Activated naive CD8-positive, alpha-beta T cell treated with anti-CD3 and anti-CD28 coated beads for 36 hours (primary cell): ENCODE measurements around the gene TLR7. TPM values are rescaled to one million over a fixed set of nuclear protein-coding genes. Genes with fewer than 3 reads are reported as not detected.
A peak's percentile ranks its signal among the peaks of the same experiment; 100 is the strongest.

Source experiments
- DNase-seq: peaks from one replicate; pipeline ENCODE4 v3.0.0; 2021
- H3K27ac Mint-ChIP-seq: one replicate; pipeline ENCODE4 v1.8.0; 2022; ENCODE audit warnings: mild to moderate bottlenecking, moderate library complexity, mixed read lengths
- H3K27me3 Mint-ChIP-seq: one replicate; pipeline ENCODE4 v1.8.0; 2022; ENCODE audit warnings: mild to moderate bottlenecking, mixed read lengths
- H3K36me3 Mint-ChIP-seq: one replicate; pipeline ENCODE4 v1.8.0; 2021; ENCODE audit warnings: mild to moderate bottlenecking, mixed read lengths
- H3K4me1 Mint-ChIP-seq: one replicate; pipeline ENCODE4 v1.8.0; 2021; ENCODE audit warnings: mixed read lengths
- H3K4me3 Mint-ChIP-seq: one replicate; pipeline ENCODE4 v1.8.0; 2022; ENCODE audit warnings: mild to moderate bottlenecking, moderate library complexity, mixed read lengths
- H3K9me3 Mint-ChIP-seq: one replicate; pipeline ENCODE4 v1.8.0; 2022; ENCODE audit warnings: mixed read lengths
- total RNA-seq, 2 experiments: library from RNA; stranded (reverse); gene quantifications; one replicate each; pipeline ENCODE4 v1.2.3, GENCODE V29; 2021

TLR7 gene
- total RNA-seq, 2 experiments from 2014 or later = 0.21 to 0.28 TPM

DNA sequence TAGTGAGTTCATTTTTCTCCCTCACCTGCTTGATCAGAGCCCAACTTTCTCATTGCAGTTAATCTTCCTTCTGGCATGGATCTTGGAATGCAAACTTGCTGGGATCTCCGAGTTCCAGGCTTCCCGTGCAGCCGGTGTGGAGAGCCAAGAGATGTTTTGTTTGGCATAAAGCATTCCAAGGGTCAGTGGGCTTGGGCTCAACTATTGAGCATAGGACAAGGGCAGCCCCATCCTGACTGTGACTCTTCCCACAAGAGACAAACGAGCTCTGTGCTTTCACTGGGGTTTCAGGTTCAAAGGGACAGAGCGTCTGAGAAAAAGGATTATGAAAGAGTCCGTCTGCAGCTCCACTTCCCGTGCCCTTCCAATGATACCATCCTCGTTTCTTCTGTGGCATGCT is 10.5 kb downstream of the TLR7 start:
- H3K27me3 Mint-ChIP-seq = no peaks in the 10 kb centered on the region
- H3K4me1 Mint-ChIP-seq = no peaks in the 10 kb centered on the region
- no peak overlapping the region for H3K4me3 Mint-ChIP-seq
- H3K9me3 Mint-ChIP-seq = no peaks in the 10 kb centered on the region
- no peak for DNase-seq
- H3K36me3 Mint-ChIP-seq = no peaks in the 10 kb centered on the region
- H3K27ac Mint-ChIP-seq = no peak overlapping the region

DNA sequence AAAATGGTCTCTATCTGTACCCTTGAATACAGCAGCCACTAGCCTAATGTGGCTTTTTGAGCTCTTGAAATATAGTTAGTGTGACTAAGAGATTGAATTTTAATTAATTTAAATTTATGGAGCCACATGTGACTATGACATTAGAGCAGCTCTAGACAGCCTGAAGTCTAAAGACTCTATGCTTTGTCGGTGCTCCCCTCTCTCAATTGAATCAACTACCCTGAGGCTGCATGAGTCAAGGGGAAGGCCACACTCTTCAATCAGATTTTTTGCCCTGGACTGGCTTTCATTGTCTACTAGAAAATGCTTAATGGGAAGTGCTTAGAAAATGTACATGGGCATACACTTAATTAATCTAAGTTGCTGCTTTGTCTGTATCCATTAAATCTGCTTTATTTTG is 11.7 kb downstream of the TLR7 start:
- Mint-ChIP-seq H3K9me3 (no peaks in the 10 kb centered on the region), H3K4me3 (no peak overlapping the region), H3K36me3 (no peaks in the 10 kb centered on the region), H3K27ac (no peak overlapping the region), H3K4me1 (no peaks in the 10 kb centered on the region), H3K27me3 (no peaks in the 10 kb centered on the region)
- no peak for DNase-seq

DNA sequence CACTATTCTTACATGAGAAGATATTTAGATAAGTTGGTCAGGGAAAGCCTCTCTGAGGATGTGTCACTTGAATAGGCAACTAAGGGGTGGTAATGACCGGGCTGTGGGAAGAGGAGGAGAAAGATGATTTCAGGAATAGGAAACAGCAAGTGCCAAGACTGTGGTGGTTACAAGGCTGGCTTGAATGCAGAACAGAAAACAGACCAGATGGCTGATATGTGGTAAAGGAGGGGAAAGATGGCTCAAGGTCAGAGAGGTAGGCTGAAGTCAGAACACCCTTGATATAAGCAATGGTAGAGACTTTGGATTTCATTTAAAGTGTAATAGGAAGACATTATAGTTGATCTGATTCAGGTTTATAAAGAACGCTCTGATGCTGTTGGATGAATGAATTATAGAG is 15.0 kb downstream of the TLR7 start:
- Mint-ChIP-seq H3K27me3 (no peaks in the 10 kb centered on the region), H3K9me3 (no peaks in the 10 kb centered on the region), H3K27ac (no peak overlapping the region), H3K4me1 (no peaks in the 10 kb centered on the region), H3K4me3 (no peak overlapping the region), H3K36me3 (no peaks in the 10 kb centered on the region)
- no peak for DNase-seq

DNA sequence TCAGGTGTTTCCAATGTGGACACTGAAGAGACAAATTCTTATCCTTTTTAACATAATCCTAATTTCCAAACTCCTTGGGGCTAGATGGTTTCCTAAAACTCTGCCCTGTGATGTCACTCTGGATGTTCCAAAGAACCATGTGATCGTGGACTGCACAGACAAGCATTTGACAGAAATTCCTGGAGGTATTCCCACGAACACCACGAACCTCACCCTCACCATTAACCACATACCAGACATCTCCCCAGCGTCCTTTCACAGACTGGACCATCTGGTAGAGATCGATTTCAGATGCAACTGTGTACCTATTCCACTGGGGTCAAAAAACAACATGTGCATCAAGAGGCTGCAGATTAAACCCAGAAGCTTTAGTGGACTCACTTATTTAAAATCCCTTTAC is 18.6 kb downstream of the TLR7 start:
- no peaks in the 10 kb centered on the region for H3K36me3 Mint-ChIP-seq
- no peak for DNase-seq
- H3K4me1 Mint-ChIP-seq = peaks cover 2% of the 10 kb centered on the region
- no peak overlapping the region for H3K4me3 Mint-ChIP-seq
- H3K27ac Mint-ChIP-seq = no peak overlapping the region
- no peaks in the 10 kb centered on the region for H3K27me3 Mint-ChIP-seq
- H3K9me3 Mint-ChIP-seq = no peaks in the 10 kb centered on the region

DNA sequence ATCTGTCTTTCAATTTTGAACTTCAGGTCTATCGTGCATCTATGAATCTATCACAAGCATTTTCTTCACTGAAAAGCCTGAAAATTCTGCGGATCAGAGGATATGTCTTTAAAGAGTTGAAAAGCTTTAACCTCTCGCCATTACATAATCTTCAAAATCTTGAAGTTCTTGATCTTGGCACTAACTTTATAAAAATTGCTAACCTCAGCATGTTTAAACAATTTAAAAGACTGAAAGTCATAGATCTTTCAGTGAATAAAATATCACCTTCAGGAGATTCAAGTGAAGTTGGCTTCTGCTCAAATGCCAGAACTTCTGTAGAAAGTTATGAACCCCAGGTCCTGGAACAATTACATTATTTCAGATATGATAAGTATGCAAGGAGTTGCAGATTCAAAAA is 19.7 kb downstream of the TLR7 start:
- Mint-ChIP-seq H3K4me1 (peaks cover 11% of the 10 kb centered on the region), H3K27me3 (no peaks in the 10 kb centered on the region), H3K27ac (no peak overlapping the region)

DNA sequence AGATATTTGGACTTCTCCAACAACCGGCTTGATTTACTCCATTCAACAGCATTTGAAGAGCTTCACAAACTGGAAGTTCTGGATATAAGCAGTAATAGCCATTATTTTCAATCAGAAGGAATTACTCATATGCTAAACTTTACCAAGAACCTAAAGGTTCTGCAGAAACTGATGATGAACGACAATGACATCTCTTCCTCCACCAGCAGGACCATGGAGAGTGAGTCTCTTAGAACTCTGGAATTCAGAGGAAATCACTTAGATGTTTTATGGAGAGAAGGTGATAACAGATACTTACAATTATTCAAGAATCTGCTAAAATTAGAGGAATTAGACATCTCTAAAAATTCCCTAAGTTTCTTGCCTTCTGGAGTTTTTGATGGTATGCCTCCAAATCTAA is 20.3 kb downstream of the TLR7 start:
- Mint-ChIP-seq H3K27ac (no peak overlapping the region), H3K27me3 (no peaks in the 10 kb centered on the region), H3K9me3 (no peaks in the 10 kb centered on the region), H3K36me3 (no peaks in the 10 kb centered on the region), H3K4me1 (peaks cover 13% of the 10 kb centered on the region), H3K4me3 (no peak overlapping the region)
- DNase-seq = no peak

More for the DNA sequence above, 19.7 kb downstream of the TLR7 start:
- no peak for DNase-seq
- Mint-ChIP-seq H3K36me3 (no peaks in the 10 kb centered on the region), H3K4me3 (no peak overlapping the region), H3K9me3 (no peaks in the 10 kb centered on the region)

DNA sequence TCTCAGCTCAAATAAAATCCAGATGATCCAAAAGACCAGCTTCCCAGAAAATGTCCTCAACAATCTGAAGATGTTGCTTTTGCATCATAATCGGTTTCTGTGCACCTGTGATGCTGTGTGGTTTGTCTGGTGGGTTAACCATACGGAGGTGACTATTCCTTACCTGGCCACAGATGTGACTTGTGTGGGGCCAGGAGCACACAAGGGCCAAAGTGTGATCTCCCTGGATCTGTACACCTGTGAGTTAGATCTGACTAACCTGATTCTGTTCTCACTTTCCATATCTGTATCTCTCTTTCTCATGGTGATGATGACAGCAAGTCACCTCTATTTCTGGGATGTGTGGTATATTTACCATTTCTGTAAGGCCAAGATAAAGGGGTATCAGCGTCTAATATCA is 20.9 kb downstream of the TLR7 start:
- Mint-ChIP-seq H3K4me1 (peaks cover 16% of the 10 kb centered on the region), H3K27me3 (no peaks in the 10 kb centered on the region), H3K4me3 (no peak overlapping the region), H3K36me3 (no peaks in the 10 kb centered on the region), H3K27ac (no peak overlapping the region), H3K9me3 (no peaks in the 10 kb centered on the region)
- no peak for DNase-seq

DNA sequence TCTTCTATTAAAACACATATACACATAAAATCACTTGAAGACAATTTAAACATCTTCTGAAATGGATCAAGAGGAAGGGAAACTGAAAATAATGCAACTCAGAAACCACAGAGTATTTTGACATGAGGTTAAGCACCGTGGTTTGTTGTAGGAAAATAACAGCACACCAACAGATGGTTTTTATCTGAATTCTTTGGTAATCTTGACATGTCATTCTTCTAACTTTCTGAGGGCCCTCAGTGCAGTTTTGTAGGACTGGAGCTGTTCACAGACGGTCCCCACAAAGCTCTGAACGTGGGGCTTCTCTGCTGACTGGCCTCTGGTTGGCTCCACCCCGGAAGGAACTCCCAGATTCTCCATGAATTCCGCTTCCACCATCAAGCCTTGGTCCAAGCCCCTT is 23.6 kb downstream of the TLR7 start:
- no peaks in the 10 kb centered on the region for H3K27me3 Mint-ChIP-seq
- H3K36me3 Mint-ChIP-seq = no peaks in the 10 kb centered on the region
- peak overlapping the region; percentile 65 for H3K27ac Mint-ChIP-seq
- DNase-seq = no peak
- H3K9me3 Mint-ChIP-seq = no peaks in the 10 kb centered on the region
- peaks cover 21% of the 10 kb centered on the region for H3K4me1 Mint-ChIP-seq
- H3K4me3 Mint-ChIP-seq = no peak overlapping the region

DNA sequence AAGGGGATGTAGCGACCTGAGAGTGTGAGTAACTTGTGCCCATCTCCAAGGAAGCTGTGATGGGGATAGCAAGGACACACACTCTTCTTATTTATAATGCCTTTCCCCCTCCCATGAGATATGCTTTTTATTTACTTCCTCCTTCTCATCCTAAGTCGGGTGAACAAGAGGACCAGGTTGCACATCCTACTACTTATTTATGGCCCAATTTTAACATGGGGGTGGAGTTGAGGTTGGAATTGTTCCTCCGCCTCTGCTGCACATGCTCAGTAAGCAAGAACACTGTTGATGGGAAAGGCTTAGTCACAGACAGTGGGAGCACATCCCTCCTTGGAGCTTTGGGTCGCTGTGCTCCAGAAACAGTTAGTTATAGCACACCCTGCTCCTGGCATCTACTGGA is 24.3 kb downstream of the TLR7 start:
- no peak for DNase-seq
- no peaks in the 10 kb centered on the region for H3K27me3 Mint-ChIP-seq
- no peaks in the 10 kb centered on the region for H3K9me3 Mint-ChIP-seq
- peaks cover 21% of the 10 kb centered on the region for H3K4me1 Mint-ChIP-seq
- no peaks in the 10 kb centered on the region for H3K36me3 Mint-ChIP-seq
- no peak overlapping the region for H3K27ac Mint-ChIP-seq
- no peak overlapping the region for H3K4me3 Mint-ChIP-seq

DNA sequence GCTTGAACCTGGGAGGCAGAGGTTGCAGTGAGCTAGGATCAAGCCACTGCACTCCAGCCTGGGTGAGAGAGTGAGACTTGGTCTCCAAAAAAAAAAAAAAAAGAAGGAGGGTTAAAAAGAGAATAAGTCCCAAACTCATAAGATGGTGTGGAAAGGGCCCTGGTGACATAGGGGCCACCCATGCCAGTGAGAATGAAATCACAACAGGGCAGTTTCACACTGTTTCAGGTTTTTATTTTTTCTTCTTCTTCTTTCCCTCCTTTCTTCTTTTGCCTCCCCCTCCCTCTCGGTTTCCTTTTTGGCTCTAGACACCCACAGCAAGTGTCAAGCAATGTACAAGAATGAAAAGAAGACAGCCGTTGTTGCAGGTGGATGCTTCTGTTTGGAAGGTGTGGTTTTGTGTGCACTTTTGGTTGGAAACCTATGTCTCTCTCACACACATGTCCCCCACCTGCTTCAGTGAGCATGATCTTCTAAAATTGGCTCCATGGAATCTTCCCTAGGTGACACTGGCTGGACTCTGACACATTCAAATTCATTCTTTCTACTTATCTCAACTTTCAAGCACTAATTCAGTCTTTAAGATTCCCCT is 25.1 kb downstream of the TLR7 start:
- no peaks in the 10 kb centered on the region for H3K27me3 Mint-ChIP-seq
- no peaks in the 10 kb centered on the region for H3K36me3 Mint-ChIP-seq
- H3K4me3 Mint-ChIP-seq = peak overlapping the region; percentile 29
- H3K4me1 Mint-ChIP-seq = peaks cover 21% of the 10 kb centered on the region
- H3K9me3 Mint-ChIP-seq = no peaks in the 10 kb centered on the region
- H3K27ac Mint-ChIP-seq = no peak overlapping the region
- no peak for DNase-seq

DNA sequence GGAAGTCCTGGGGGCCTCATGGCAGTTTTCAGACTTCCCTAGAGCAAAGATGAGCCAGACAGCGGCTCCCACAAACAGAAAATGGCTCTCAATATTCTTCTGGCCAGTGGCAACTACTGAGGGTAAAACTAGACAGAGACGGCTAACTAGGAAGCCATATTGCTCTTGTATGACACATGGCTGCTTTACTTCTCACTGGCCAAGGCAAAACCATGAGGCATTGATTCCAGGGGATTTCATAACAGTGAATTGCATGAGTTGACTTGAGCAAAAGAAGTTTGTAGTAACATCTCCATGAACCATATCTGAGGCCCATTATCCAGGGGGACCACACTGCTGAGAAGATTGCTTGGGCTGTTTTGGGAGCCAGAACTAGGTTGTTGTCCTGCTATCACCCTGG is 25.8 kb downstream of the TLR7 start:
- Mint-ChIP-seq H3K9me3 (no peaks in the 10 kb centered on the region), H3K27me3 (no peaks in the 10 kb centered on the region), H3K4me3 (no peak overlapping the region)

DNA sequence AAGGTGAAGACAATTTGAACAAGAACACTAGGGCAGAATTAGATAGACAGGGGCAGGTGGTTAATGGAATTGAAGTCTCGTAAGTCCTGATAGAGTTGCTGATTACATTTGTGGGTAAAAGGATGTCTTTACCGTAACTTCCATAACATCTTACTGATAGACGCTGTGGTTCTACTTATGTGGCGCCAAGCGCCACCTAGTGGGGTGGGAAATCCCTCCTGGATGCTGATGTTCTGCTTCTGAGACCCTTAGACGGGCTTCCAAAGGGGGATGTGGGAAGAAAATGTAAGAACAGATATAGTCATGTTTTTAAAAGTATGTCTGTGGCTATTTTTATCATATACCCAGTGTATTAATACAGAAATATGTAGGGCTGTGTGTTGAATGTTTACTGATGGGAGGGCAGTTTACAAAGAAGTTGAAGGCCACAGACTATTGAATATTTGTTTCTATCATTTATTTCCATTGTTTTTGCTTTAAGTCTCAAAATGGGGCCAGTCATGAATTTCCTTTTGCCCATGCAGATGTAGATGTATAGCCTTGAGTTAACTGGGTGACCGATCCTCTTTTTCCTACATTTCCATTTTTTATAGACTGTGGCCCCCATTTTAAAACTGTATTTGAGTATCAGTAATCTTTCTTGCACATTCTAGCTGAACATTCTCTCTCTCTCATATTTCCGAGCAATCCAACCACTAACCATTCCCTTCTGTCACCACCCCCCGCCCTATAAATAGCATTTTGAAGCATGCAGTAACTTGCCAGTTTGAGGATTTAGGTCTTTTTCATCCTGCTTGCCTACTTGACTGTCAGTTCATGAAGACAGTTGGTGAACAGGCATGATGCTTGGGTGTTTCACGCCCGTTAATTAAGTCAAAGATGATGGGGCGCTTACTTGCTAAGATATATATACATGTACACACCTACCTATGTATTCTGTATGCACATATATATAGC is 27.5 kb downstream of the TLR7 start:
- no peaks in the 10 kb centered on the region for H3K27me3 Mint-ChIP-seq
- no peaks in the 10 kb centered on the region for H3K36me3 Mint-ChIP-seq
- DNase-seq = peak; percentile 28
- H3K4me1 Mint-ChIP-seq = peaks cover 29% of the 10 kb centered on the region
- no peak overlapping the region for H3K4me3 Mint-ChIP-seq
- H3K9me3 Mint-ChIP-seq = no peaks in the 10 kb centered on the region
- H3K27ac Mint-ChIP-seq = no peak overlapping the region

More for the DNA sequence above, 25.8 kb downstream of the TLR7 start:
- Mint-ChIP-seq H3K36me3 (no peaks in the 10 kb centered on the region), H3K27ac (peak overlapping the region; percentile 16), H3K4me1 (peaks cover 22% of the 10 kb centered on the region)
- no peak for DNase-seq

DNA sequence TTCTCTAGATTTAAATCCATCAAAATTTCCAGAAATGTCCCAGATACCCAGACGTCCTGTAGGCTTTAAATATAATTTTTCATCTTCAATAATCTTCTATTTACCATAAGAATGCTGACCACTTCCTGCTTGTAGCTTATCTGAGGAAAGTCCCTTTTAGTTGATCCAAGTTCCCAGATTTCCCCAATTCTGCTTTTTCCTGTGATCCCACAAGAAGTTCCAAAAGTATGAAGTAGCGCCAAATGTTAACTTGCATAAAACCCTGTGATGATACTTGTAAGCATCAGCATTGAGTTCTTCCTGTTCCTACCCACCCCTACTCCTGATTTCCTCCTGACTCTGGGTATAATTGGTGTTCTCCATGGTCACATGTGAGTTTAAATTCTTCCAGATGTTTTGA is 29.0 kb downstream of the TLR7 start:
- no peaks in the 10 kb centered on the region for H3K9me3 Mint-ChIP-seq
- peaks cover 23% of the 10 kb centered on the region for H3K4me1 Mint-ChIP-seq
- H3K27me3 Mint-ChIP-seq = no peaks in the 10 kb centered on the region
- H3K36me3 Mint-ChIP-seq = no peaks in the 10 kb centered on the region
- H3K27ac Mint-ChIP-seq = no peak overlapping the region
- H3K4me3 Mint-ChIP-seq = no peak overlapping the region
- DNase-seq = no peak

DNA sequence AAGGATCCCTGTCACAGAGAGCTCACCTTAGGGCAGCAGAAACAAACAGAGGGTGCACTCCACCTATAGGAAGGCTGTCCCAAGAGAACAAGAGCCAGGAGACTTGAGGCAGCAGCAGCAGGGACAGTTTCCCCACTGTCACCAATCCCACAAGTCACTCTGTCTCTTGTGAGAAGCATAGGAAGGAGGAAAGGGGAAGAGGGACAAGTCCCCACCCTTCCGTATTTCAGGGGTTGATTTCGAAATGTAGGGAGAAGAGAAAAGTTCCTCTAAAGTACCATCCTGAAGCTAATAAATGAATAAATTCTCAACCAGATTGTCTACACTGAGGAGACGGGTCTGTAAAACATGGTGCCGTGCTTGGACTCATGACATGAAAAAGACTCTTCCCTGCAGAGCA is 30.1 kb downstream of the TLR7 start:
- Mint-ChIP-seq H3K27ac (no peak overlapping the region), H3K27me3 (no peaks in the 10 kb centered on the region), H3K4me3 (no peak overlapping the region), H3K36me3 (no peaks in the 10 kb centered on the region), H3K9me3 (no peaks in the 10 kb centered on the region), H3K4me1 (peaks cover 17% of the 10 kb centered on the region)
- DNase-seq = no peak

DNA sequence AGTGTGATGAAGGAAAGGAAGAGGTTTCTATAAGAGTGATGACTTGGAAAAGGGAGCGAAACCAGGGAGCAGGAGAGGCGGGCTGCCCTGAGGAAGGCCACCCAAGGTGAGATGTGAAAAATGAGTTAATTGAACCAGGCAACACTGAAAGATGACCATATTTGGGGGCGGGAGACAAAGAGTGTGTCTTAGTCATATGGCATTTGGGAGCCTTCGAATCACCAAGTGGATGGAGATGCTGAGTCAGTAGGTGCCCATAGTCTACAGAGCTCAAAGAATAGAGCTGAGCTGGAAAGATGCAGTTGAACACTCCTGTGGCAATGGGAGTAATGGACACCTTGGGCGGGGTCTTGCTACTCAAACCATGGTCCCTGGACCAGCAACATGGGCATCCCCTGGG is 31.2 kb downstream of the TLR7 start:
- Mint-ChIP-seq H3K4me3 (no peak overlapping the region), H3K9me3 (no peaks in the 10 kb centered on the region), H3K4me1 (peaks cover 14% of the 10 kb centered on the region), H3K27ac (no peak overlapping the region), H3K27me3 (no peaks in the 10 kb centered on the region), H3K36me3 (no peaks in the 10 kb centered on the region)
- no peak for DNase-seq

DNA sequence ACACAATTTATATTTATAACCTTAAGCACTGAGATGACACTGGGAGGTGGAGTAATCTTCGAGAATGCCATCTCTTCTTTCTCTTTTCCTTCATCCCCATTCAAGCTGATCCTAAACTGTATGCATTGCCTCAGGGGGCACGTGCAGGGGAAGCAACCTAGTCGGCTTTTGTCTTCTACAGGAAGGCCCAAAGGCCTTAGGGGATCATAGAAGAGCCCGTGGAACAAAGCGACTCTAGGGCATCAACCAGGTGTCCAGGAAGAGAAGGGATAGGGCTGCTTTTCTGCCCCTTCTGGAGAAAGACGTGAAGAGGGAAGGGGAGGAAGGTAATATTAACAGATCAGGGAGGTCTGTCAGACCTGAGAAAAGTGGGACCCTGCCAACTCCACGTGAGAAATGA is 32.6 kb downstream of the TLR7 start:
- Mint-ChIP-seq H3K4me3 (no peak overlapping the region), H3K4me1 (peaks cover 9% of the 10 kb centered on the region), H3K36me3 (no peaks in the 10 kb centered on the region), H3K9me3 (no peaks in the 10 kb centered on the region), H3K27me3 (no peaks in the 10 kb centered on the region), H3K27ac (no peak overlapping the region)
- no peak for DNase-seq
